ENCODE data around the gene AADAC. TPM values are rescaled to one million over a fixed set of nuclear protein-coding genes. Genes with fewer than 3 reads are reported as not detected.

AADAC gene
- total RNA-seq, 2 experiments from 2014 or later, result not detected

DNA sequence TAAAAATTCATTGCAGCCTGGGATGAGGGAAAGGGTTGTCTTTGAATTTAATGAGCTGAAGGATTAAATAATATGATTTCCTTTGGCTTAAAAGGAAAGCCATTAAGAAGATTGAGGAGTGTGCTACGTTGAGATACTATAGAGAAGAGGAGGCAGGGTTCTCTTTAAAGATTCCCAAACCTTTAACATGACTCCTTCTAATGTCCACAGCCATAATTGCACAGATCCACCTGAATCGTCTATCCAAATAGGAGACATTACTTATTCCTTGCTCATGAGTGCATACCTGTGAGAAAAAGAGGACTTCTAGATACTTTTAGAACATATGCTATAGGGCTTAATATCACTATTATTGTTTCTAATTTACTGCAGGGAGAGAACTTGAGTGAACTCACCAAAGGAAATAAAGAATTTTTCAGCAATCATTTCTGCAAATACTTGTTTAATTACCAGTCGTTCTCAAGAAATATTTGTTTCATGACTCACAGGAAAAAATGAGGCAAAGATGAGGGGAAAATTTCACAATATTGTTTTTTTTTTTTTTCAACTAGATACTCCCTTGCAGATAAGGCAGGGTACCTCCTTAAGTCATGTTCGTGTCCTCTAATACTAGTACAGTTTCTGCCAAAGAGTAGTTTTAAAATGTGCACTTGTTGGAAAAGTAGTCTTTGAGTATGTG, 50.6 kb downstream of the AADAC start:
- no peaks in the 10 kb centered on the region for H3K4me1 Mint-ChIP-seq (ENCODE audit: low read depth)
- intact Hi-C loops (cut with DNase I, micrococcal nuclease), result no loop called here
- no peaks in the 10 kb centered on the region for H3K27me3 Mint-ChIP-seq
- H3K4me1 ChIP-seq (ENCODE audit: insufficient read depth, low read length), result no peaks in the 10 kb centered on the region
- H3K36me3 Mint-ChIP-seq (ENCODE audit: low read depth), result no peaks in the 10 kb centered on the region
- no peak overlapping the region for H3K27ac Mint-ChIP-seq
- no peak for TF ChIP-seq CTCF (IDR thresholded peaks at IDR 0.05)
- no peak overlapping the region for H3K27ac ChIP-seq (ENCODE audit: low read depth in 1 of 2, low read length in 2 of 2)
- ChIA-PET POLR2A (no interaction called here), CTCF (no interaction called here)
- no peaks in the 10 kb centered on the region for H3K27me3 ChIP-seq (ENCODE audit: control insufficient read depth in 1 of 2, insufficient read depth in 2 of 2, low read length in 2 of 2)
- no peaks in the 10 kb centered on the region for H3K9me3 ChIP-seq (ENCODE audit: control insufficient read depth in 1 of 2, insufficient read depth in 1 of 2, low read length in 2 of 2)
- no peak overlapping the region for H3K4me3 ChIP-seq (ENCODE audit: low read length)
- ATAC-seq (ENCODE audit: poor library complexity) (no peak), DNase-seq (no peak)
- no peaks in the 10 kb centered on the region for H3K9me3 Mint-ChIP-seq
- H3K4me3 Mint-ChIP-seq, result no peak overlapping the region
- H3K36me3 ChIP-seq (ENCODE audit: insufficient read depth, low read length), result no peaks in the 10 kb centered on the region

- Mint-ChIP-seq H3K36me3 (ENCODE audit: low read depth) (no peaks in the 10 kb centered on the region), H3K4me3 (no peak overlapping the region), H3K27me3 (no peaks in the 10 kb centered on the region), H3K9me3 (no peaks in the 10 kb centered on the region), H3K4me1 (ENCODE audit: low read depth) (peaks cover 7% of the 10 kb centered on the region), H3K27ac (no peak overlapping the region)
- TF ChIP-seq CTCF (IDR thresholded peaks at IDR 0.05), result no peak
- ChIA-PET CTCF (no interaction called here), POLR2A (no interaction called here)
- H3K36me3 ChIP-seq (ENCODE audit: insufficient read depth, low read length), result no peaks in the 10 kb centered on the region
- no peaks in the 10 kb centered on the region for H3K27me3 ChIP-seq (ENCODE audit: control insufficient read depth in 1 of 2, insufficient read depth in 2 of 2, low read length in 2 of 2)
- intact Hi-C loops (cut with DNase I, micrococcal nuclease), result no loop called here
- H3K4me1 ChIP-seq (ENCODE audit: insufficient read depth, low read length), result no peaks in the 10 kb centered on the region
- no peak for DNase-seq
- no peak overlapping the region for H3K4me3 ChIP-seq (ENCODE audit: low read length)
- no peak for ATAC-seq (ENCODE audit: poor library complexity)
- H3K27ac ChIP-seq (ENCODE audit: low read depth in 1 of 2, low read length in 2 of 2), result no peak overlapping the region
- H3K9me3 ChIP-seq (ENCODE audit: control insufficient read depth in 1 of 2, insufficient read depth in 1 of 2, low read length in 2 of 2), result no peaks in the 10 kb centered on the region
Observed at GRCh38 chr3:151866711-151867410, 52.9 kb downstream of the AADAC start.

DNA sequence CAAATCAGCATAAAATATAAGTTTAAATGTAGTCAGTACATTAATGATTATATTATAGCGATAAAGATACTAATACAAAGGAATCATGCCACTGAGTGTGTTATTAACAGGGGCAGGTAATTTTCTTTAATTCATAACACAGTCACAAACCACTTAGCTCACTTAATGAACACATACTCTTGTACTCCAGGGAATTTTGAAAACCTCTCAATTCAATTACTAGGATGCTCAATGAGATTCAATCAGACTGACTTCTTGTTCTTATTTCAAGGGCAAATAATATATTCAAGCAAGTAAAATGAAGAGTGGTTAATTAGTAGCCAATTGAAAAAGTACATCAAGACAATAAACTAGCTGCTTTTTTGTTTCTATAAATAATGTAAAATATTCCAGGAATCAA, 53.8 kb downstream of the AADAC start:
- no peaks in the 10 kb centered on the region for H3K9me3 ChIP-seq (ENCODE audit: control insufficient read depth in 1 of 2, insufficient read depth in 1 of 2, low read length in 2 of 2)
- Mint-ChIP-seq H3K27ac (no peak overlapping the region), H3K36me3 (ENCODE audit: low read depth) (no peaks in the 10 kb centered on the region), H3K4me1 (ENCODE audit: low read depth) (peaks cover 12% of the 10 kb centered on the region), H3K4me3 (no peak overlapping the region), H3K9me3 (no peaks in the 10 kb centered on the region), H3K27me3 (no peaks in the 10 kb centered on the region)
- ATAC-seq (ENCODE audit: poor library complexity) (no peak), DNase-seq (no peak)
- POLR2A ChIA-PET, result no interaction called here
- H3K36me3 ChIP-seq (ENCODE audit: insufficient read depth, low read length), result no peaks in the 10 kb centered on the region
- H3K27ac ChIP-seq (ENCODE audit: low read depth in 1 of 2, low read length in 2 of 2), result no peak overlapping the region
- TF ChIP-seq CTCF (IDR thresholded peaks at IDR 0.05), result no peak
- H3K27me3 ChIP-seq (ENCODE audit: control insufficient read depth in 1 of 2, insufficient read depth in 2 of 2, low read length in 2 of 2), result no peaks in the 10 kb centered on the region
- CTCF ChIA-PET, result no interaction called here
- no peak overlapping the region for H3K4me3 ChIP-seq (ENCODE audit: low read length)
- H3K4me1 ChIP-seq (ENCODE audit: insufficient read depth, low read length), result no peaks in the 10 kb centered on the region
- intact Hi-C loops (cut with DNase I, micrococcal nuclease), result no loop called here
